Activated CD8-positive, alpha-beta T cell treated with anti-CD3 and anti-CD28 coated beads, Interleukin-2, amount 10 ng/mL, durations not matched to agents 7 days and 5 days (primary cell): ENCODE measurements around the gene LRMDA. TPM values are rescaled to one million over a fixed set of nuclear protein-coding genes. Genes with fewer than 3 reads are reported as not detected.
"Not testable (repeated sequence)": the region's sequence is repeated elsewhere in the genome, so short reads cannot be mapped to it uniquely, and the experiment has no call there.

ENCODE experiments used
- ATAC-seq: fragments of 150-1000 bp; cut with Tn5 transposase; one replicate; pipeline ENCODE4 v1.10.0; 2021; ENCODE audit warnings: moderate library complexity
- CTCF ChIA-PET: fragments of 350-600 bp; sonication (Branson Sonifier 250); formaldehyde crosslinking; loops from one replicate; lab custom pipeline; 2021; ENCODE audit warnings: antibody characterized with exemption; lab: Charles Lee
- POLR2A ChIA-PET: fragments of 350-600 bp; sonication (Branson Sonifier 250); formaldehyde crosslinking; loops from one replicate; lab custom pipeline; 2021; ENCODE audit warnings: antibody characterized with exemption; lab: Charles Lee
- DNase-seq: peaks from one replicate; pipeline ENCODE4 v3.0.0-alpha.2; 2020
- H3K27ac Mint-ChIP-seq: one replicate; pipeline ENCODE4 v1.8.0; 2021; ENCODE audit warnings: mild to moderate bottlenecking, mixed read lengths
- H3K27me3 Mint-ChIP-seq: one replicate; pipeline ENCODE4 v1.8.0; 2021; ENCODE audit warnings: low read depth, mixed read lengths
- H3K36me3 Mint-ChIP-seq: one replicate; pipeline ENCODE4 v1.8.0; 2021; ENCODE audit warnings: low read depth, mixed read lengths
- H3K4me1 Mint-ChIP-seq: one replicate; pipeline ENCODE4 v1.8.0; 2021; ENCODE audit warnings: low read depth, mixed read lengths
- H3K4me3 Mint-ChIP-seq: one replicate; pipeline ENCODE4 v1.8.0; 2021; ENCODE audit warnings: mild to moderate bottlenecking, mixed read lengths
- H3K9me3 Mint-ChIP-seq: one replicate; pipeline ENCODE4 v1.8.0; 2022; ENCODE audit warnings: mixed read lengths; ENCODE audit not compliant: insufficient read depth
- total RNA-seq, 2 experiments: library from RNA; stranded (reverse); gene quantifications; one replicate each; pipeline ENCODE4 v1.2.3, GENCODE V29; 2021

The LRMDA gene
- total RNA-seq, 2 experiments from 2014 or later: not detected

- Mint-ChIP-seq H3K27ac (no peak overlapping the region), H3K4me3 (no peak overlapping the region), H3K36me3 (no peaks in the 10 kb centered on the region), H3K27me3 (peaks cover 5% of the 10 kb centered on the region), H3K4me1 (peaks cover 3% of the 10 kb centered on the region), H3K9me3 (no peaks in the 10 kb centered on the region)
- no peak for ATAC-seq
- DNase-seq: no peak
- CTCF ChIA-PET: no interaction called here
- POLR2A ChIA-PET: no interaction called here
These were observed 329.9 kb downstream of the LRMDA start for GRCh38 chr10:75761289-75761688.

GRCh38 chr10:75762431-75762802 is 331.0 kb downstream of the LRMDA start:
- ATAC-seq (no peak), DNase-seq (no peak)
- Mint-ChIP-seq H3K27me3 (peaks cover 5% of the 10 kb centered on the region), H3K9me3 (no peaks in the 10 kb centered on the region), H3K27ac (no peak overlapping the region), H3K4me3 (no peak overlapping the region), H3K36me3 (no peaks in the 10 kb centered on the region), H3K4me1 (peaks cover 3% of the 10 kb centered on the region)
- POLR2A ChIA-PET: no interaction called here
- CTCF ChIA-PET: no interaction called here

GRCh38 chr10:75763652-75764051 is 332.2 kb downstream of the LRMDA start:
- Mint-ChIP-seq H3K4me3 (no peak overlapping the region), H3K36me3 (no peaks in the 10 kb centered on the region), H3K9me3 (no peaks in the 10 kb centered on the region), H3K27me3 (peaks cover 5% of the 10 kb centered on the region), H3K4me1 (peaks cover 3% of the 10 kb centered on the region), H3K27ac (no peak overlapping the region)
- CTCF ChIA-PET: interaction anchor here (0.7 kb wide), 1 partner anchor 47 kb away, joined by 3 read pairs; no protein-coding TSS in a partner anchor
- ATAC-seq: no peak
- DNase-seq: no peak
- POLR2A ChIA-PET: interaction anchor here (0.6 kb wide), 1 partner anchor 197 kb away, joined by 3 read pairs; no protein-coding TSS in a partner anchor

- peaks cover 5% of the 10 kb centered on the region for H3K27me3 Mint-ChIP-seq
- peaks cover 3% of the 10 kb centered on the region for H3K4me1 Mint-ChIP-seq
- H3K36me3 Mint-ChIP-seq: no peaks in the 10 kb centered on the region
- H3K9me3 Mint-ChIP-seq: no peaks in the 10 kb centered on the region
- POLR2A ChIA-PET: no interaction called here
- no peak for ATAC-seq
- H3K27ac Mint-ChIP-seq: no peak overlapping the region
- DNase-seq: no peak
- CTCF ChIA-PET: no interaction called here
- H3K4me3 Mint-ChIP-seq: no peak overlapping the region
These were observed 333.8 kb downstream of the LRMDA start for GRCh38 chr10:75764974-75765788.

DNA sequence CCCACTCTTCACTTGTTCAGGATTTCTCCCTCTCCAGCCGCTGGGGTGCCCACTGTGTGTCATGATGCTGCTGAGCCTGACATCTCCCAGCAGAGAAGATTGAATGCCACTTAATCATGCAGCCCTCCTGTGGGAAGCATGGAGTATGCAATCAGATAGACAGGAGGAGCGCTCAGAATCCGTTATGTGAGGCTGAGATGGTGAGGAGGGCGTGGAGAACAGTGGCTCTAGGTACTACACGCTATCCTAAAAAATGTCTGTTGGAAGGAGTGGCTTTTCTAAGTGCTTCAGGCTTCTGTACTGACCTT is 334.3 kb downstream of the LRMDA start:
- no peaks in the 10 kb centered on the region for H3K36me3 Mint-ChIP-seq
- H3K4me1 Mint-ChIP-seq: peaks cover 3% of the 10 kb centered on the region
- H3K9me3 Mint-ChIP-seq: no peaks in the 10 kb centered on the region
- no peak overlapping the region for H3K27ac Mint-ChIP-seq
- H3K4me3 Mint-ChIP-seq: no peak overlapping the region
- ATAC-seq: no peak
- ChIA-PET CTCF (no interaction called here), POLR2A (no interaction called here)
- H3K27me3 Mint-ChIP-seq: peaks cover 2% of the 10 kb centered on the region
- DNase-seq: no peak

DNA sequence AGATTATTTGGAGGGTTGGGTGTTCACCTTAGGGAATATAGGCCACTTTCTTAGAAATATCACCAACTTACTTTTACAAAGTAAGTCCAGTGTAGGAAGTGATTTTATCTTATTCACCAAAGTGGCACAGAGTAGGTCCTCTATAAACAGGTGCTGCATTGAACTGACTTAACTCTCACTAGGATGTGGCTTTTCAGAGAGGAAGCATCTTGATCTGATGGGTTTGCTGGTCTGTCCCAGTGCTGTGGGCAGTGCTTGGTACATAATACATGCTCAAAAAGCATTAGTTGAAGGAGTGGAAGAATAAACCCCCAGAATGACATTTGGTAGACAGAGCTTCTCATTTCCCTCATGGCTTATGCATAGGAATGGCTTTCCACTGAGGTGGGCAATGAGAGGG is 334.7 kb downstream of the LRMDA start:
- H3K4me1 Mint-ChIP-seq: peaks cover 3% of the 10 kb centered on the region
- DNase-seq (no peak), ATAC-seq (no peak)
- CTCF ChIA-PET: no interaction called here
- H3K27me3 Mint-ChIP-seq: no peaks in the 10 kb centered on the region
- H3K36me3 Mint-ChIP-seq: no peaks in the 10 kb centered on the region
- no peak overlapping the region for H3K27ac Mint-ChIP-seq
- POLR2A ChIA-PET: no interaction called here
- H3K9me3 Mint-ChIP-seq: no peaks in the 10 kb centered on the region
- H3K4me3 Mint-ChIP-seq: no peak overlapping the region

GRCh38 chr10:75766752-75767151 is 335.3 kb downstream of the LRMDA start:
- ATAC-seq, CTCF ChIA-PET, DNase-seq, H3K27me3 Mint-ChIP-seq, H3K27ac Mint-ChIP-seq, H3K4me3 Mint-ChIP-seq, H3K36me3 Mint-ChIP-seq, H3K4me1 Mint-ChIP-seq, H3K9me3 Mint-ChIP-seq, POLR2A ChIA-PET: not testable (repeated sequence)

GRCh38 chr10:75770626-75771081 is 339.2 kb downstream of the LRMDA start:
- DNase-seq (no peak), ATAC-seq (no peak)
- Mint-ChIP-seq H3K36me3 (peaks cover 5% of the 10 kb centered on the region), H3K4me1 (peaks cover 17% of the 10 kb centered on the region), H3K4me3 (no peak overlapping the region), H3K27me3 (no peaks in the 10 kb centered on the region), H3K9me3 (no peaks in the 10 kb centered on the region), H3K27ac (no peak overlapping the region)
- ChIA-PET POLR2A (no interaction called here), CTCF (no interaction called here)

- ChIA-PET CTCF (no interaction called here), POLR2A (no interaction called here)
- no peaks in the 10 kb centered on the region for H3K9me3 Mint-ChIP-seq
- H3K27ac Mint-ChIP-seq: peak overlapping the region; percentile 84
- no peak for ATAC-seq
- no peak for DNase-seq
- no peaks in the 10 kb centered on the region for H3K27me3 Mint-ChIP-seq
- H3K4me3 Mint-ChIP-seq: peak overlapping the region; percentile 39
- H3K36me3 Mint-ChIP-seq: peaks cover 5% of the 10 kb centered on the region
- H3K4me1 Mint-ChIP-seq: peaks cover 14% of the 10 kb centered on the region
These were observed 340.2 kb downstream of the LRMDA start for GRCh38 chr10:75771606-75772005.

DNA sequence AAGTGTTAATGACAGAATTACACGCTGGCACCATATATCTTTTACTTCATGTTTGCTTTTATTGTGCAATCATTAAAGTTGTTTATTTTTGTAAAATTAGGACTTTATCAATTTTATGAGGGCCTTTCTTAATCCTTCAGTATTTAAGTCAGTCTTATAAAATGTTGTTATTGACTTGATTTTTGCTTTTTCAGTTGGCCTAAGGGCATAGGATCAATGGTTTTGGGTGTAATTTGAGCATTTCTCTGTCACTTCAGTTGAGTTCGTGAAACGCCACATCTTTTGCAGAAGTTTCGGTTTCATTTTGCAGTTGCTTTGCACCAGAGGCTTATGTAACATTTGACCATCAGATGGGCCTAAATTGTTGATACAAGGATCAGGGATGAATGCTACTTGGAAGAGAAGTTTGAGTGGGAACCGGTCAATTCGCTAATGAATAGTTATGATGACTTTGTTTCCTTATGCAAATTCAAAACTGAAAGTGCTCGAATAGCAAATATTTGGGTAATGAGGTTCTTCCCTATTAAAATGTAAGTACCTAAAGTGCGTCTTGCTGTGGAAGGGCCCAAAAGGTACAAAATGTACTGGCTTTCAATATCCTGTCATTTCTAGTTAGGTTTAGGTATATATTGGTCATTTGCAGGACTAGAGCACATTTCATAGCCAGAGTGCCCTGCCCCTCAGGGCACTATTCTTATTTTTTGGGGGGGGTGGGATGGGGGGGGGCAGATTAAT is 340.9 kb downstream of the LRMDA start:
- peak overlapping the region; percentile 89 for H3K27ac Mint-ChIP-seq
- H3K9me3 Mint-ChIP-seq: no peaks in the 10 kb centered on the region
- DNase-seq: peak; percentile 31
- H3K27me3 Mint-ChIP-seq: no peaks in the 10 kb centered on the region
- peak overlapping the region; percentile 70 for H3K4me3 Mint-ChIP-seq
- CTCF ChIA-PET: no interaction called here
- POLR2A ChIA-PET: no interaction called here
- H3K36me3 Mint-ChIP-seq: peaks cover 5% of the 10 kb centered on the region
- H3K4me1 Mint-ChIP-seq: peaks cover 14% of the 10 kb centered on the region
- ATAC-seq: no peak

DNA sequence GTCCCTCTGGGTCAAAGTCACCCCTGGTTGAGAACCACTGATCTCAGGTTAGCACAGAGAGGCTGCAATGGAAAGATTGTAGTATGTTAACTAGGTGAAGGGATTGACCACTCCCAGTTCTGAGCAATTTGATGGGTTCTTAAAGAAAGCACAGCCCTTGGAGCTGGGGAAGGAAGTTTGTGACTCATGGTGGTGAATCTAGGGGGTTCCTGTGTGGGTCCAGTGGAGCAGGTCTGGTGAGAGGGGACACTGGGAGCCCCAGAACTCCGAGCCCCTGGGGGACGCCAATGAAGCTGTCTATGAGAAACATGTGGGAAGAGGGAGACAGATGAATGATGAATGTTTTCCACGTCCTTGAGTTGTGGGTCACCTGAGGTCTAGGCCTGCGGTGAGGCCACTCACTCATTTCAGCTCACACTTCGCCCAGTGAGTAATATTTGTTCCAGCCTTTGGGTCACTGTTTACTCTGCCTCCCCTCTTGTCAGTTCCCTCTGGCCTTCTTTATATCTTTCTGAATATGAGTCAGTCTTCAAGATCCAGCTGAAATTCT is 341.9 kb downstream of the LRMDA start:
- CTCF ChIA-PET: no interaction called here

More for the DNA sequence above, 341.9 kb downstream of the LRMDA start:
- peaks cover 5% of the 10 kb centered on the region for H3K36me3 Mint-ChIP-seq
- H3K9me3 Mint-ChIP-seq: no peaks in the 10 kb centered on the region
- no peak overlapping the region for H3K27ac Mint-ChIP-seq
- POLR2A ChIA-PET: no interaction called here
- peaks cover 14% of the 10 kb centered on the region for H3K4me1 Mint-ChIP-seq
- no peak for ATAC-seq
- DNase-seq: no peak
- no peak overlapping the region for H3K4me3 Mint-ChIP-seq
- no peaks in the 10 kb centered on the region for H3K27me3 Mint-ChIP-seq
